ENCODE measurements around the gene RPS6KA1.

Gene RPS6KA1

DNA sequence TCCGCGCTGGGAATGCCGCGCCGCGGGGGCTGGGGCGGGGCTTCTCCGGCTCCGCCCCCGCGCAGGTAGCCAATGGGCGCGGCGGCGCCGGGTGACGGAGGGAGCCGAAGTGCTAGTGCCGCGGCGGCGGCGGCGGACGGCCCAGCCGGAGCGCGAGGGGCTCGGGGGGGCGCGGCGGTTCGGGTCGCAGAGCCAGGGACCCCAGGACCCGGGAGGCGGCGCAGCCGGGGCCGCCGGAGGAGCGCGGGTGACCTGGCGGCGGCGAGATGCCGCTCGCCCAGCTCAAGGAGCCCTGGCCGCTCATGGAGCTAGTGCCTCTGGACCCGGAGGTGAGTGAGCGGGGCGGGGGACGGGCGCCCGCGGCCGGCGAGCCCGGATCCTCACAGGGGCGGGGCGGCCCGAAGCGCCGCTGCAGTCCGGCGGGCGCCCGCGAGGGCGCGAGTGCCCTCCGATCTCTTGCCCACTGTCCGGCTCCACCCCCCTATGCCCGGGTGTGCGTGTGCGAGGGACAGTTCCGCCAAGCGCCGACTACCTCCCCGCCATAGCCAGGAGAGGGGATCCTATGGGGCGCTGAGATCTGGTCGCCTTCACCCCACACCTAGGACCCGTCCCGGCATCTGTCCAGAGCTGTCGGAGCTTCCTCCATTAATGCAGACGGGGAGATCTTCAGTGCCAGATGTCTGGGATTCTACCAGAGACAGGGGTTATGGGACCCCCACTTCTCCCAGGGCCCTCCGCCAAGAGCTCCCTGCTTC is at the start of gene RPS6KA1:
Gene RPS6KA1 (plus strand): TSS at position 107 of the 755 bp plus-strand sequence. CDS start 160 bp downstream, at position 267.
- peak within 1 kb of the TSS; percentile 55 for H3K4me3 ChIP-seq (replicated peaks in 1 of 2; ENCODE audit: low read depth in 2 of 2, low read length in 2 of 2)
- DNase-seq (ENCODE audit: low read depth in 2 of 2) = peak in 1 of 2 donors; percentile 41
- TF ChIP-seq, protein P1, sequence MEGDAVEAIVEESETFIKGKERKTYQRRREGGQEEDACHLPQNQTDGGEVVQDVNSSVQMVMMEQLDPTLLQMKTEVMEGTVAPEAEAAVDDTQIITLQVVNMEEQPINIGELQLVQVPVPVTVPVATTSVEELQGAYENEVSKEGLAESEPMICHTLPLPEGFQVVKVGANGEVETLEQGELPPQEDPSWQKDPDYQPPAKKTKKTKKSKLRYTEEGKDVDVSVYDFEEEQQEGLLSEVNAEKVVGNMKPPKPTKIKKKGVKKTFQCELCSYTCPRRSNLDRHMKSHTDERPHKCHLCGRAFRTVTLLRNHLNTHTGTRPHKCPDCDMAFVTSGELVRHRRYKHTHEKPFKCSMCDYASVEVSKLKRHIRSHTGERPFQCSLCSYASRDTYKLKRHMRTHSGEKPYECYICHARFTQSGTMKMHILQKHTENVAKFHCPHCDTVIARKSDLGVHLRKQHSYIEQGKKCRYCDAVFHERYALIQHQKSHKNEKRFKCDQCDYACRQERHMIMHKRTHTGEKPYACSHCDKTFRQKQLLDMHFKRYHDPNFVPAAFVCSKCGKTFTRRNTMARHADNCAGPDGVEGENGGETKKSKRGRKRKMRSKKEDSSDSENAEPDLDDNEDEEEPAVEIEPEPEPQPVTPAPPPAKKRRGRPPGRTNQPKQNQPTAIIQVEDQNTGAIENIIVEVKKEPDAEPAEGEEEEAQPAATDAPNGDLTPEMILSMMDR (IDR thresholded peaks at IDR 0.05; ENCODE audit: low read depth, low read length) = no peak

DNA sequence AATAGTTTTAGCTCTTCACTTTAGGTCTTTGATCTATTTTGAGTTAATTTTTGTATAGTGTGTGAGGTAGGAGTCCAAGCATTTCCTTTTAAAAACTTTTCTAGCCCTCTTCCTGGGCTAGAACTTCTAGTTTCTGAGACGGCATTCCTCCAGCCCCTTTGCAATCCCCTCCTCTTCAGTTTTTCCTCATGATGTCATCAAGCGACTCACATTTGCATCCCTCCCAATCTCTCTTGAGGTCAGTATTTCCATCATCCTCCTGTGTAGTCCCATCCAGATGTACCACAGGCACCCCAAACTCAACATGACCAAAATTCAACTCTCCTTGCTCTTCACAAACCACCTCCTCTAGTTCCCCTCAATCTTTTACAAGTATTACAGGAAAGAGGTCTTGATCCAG is 46.6 kb upstream of the RPS6KA1 start:
- no peak overlapping the region for H3K4me3 ChIP-seq (replicated peaks in 1 of 2; ENCODE audit: low read depth in 2 of 2, low read length in 2 of 2)
- peak in 1 of 2 donors; percentile 49 for DNase-seq (ENCODE audit: low read depth in 2 of 2)
- TF ChIP-seq, protein P1 (IDR thresholded peaks at IDR 0.05; ENCODE audit: low read depth, low read length) = no peak

DNA sequence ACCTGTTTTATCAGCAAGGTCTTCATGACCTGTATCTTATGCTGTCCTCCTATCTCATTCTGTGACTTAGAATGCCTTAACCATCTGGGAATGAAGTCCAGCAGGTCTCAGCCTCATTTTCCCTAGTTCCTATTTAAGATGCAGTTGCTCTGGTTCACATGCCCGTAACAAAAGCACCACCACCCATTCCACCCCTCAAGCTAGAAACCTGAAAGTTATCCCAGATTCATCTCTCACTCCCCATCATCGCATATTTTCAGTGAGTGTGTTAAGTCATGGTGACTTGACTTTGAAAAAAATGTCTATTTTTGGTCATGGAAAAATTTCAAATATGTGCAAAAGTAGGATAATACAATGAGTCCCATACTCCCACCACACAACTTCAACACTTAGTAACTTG is 45.6 kb upstream of the RPS6KA1 start:
- DNase-seq (ENCODE audit: low read depth in 2 of 2) = peak; percentile 27 to 55
- TF ChIP-seq, protein P1 (IDR thresholded peaks at IDR 0.05; ENCODE audit: low read depth, low read length) = no peak

DNA sequence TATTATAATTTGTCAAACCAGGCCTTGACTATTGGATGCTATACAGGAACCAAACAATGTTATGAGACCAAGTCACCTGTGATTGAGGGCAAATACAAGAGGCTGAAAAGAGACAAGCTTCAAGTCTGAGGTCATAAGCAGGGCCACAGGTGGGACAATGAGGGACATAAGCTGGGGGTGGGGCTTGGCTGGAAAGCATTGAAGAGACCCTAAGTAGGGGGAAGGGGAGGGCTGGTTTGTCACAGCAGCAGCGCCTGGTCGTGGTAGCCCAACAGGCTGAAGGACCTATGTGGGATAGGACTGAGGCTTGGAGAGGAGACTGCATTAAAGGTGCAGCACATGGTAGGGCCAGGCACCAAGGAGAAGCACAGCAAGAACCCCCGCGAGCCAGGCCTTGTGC is 39.4 kb upstream of the RPS6KA1 start:
- DNase-seq (ENCODE audit: low read depth in 2 of 2) = no peak
- TF ChIP-seq, protein P1 (IDR thresholded peaks at IDR 0.05; ENCODE audit: low read depth, low read length) = no peak
- no peak overlapping the region for H3K4me3 ChIP-seq (replicated peaks in 1 of 2; ENCODE audit: low read depth in 2 of 2, low read length in 2 of 2)

More for the DNA sequence above, 45.6 kb upstream of the RPS6KA1 start:
- H3K4me3 ChIP-seq (replicated peaks in 1 of 2; ENCODE audit: low read depth in 2 of 2, low read length in 2 of 2) = no peak overlapping the region

DNA sequence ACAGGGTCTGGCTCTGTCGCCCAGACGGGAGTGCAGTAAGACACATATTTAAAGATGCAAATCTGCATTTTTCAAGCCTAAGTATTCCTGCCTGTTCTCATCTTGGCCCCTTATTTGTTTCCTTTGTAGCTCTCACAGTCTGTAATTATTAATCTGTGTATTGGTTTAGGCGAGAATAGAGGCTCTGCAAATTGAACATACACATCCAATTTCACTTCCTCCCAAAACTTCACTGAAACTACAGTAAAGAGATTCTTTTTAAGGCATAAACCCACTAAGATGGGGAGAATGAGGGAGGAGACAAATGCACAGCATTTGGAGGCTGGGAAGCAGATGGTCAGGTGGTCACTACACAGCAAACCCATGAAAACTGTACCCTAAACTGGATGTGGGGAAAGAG is 36.3 kb upstream of the RPS6KA1 start:
- TF ChIP-seq, protein P1 (IDR thresholded peaks at IDR 0.05; ENCODE audit: low read depth, low read length) = no peak
- no peak for DNase-seq (ENCODE audit: low read depth in 2 of 2)

DNA sequence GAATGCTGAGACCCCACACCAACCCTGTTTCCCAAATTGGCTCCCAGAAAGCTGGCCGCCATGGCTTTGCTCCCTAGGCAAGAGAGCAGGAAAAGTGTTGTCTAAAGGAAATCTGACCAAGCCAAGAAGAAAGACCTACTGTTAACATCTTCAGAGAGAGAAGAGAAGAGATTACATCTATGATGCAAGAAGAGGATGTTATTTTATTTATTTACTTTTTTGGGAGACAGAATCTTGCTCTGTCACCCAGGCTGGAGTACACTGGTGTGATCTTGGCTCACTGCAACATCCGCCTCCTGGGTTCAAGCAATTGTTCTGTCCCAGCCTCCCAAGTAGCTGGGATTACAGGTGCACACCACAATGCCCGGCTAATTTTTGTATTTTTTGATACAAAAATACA is 35.6 kb upstream of the RPS6KA1 start:
- DNase-seq (ENCODE audit: low read depth in 2 of 2) = no peak
- TF ChIP-seq, protein P1 (IDR thresholded peaks at IDR 0.05; ENCODE audit: low read depth, low read length) = no peak
- H3K4me3 ChIP-seq (replicated peaks in 1 of 2; ENCODE audit: low read depth in 2 of 2, low read length in 2 of 2) = no peak overlapping the region

More for the DNA sequence above, 36.3 kb upstream of the RPS6KA1 start:
- no peak overlapping the region for H3K4me3 ChIP-seq (replicated peaks in 1 of 2; ENCODE audit: low read depth in 2 of 2, low read length in 2 of 2)

Data from cardiac fibroblast (primary cell).